Ascending aorta (tissue), 2 donors: ENCODE data around the gene SCGB1C1. TPM values are rescaled to one million over a fixed set of nuclear protein-coding genes. Genes with fewer than 3 reads are reported as not detected.
A peak's percentile ranks its signal among the peaks of the same experiment; 100 is the strongest.
"Not testable (repeated sequence)": the region's sequence is repeated elsewhere in the genome, so short reads cannot be mapped to it uniquely, and the experiment has no call there.

Experiments
- DNase-seq, 2 donors: peaks; one replicate each; pipeline ENCODE4 v3.0.0-alpha.2; 2019; ENCODE audit warnings: low spot score in 2 of 2
- H3K27ac ChIP-seq, 2 donors: fragments of 200-600 bp; sonication (generic); one replicate each; pipeline ENCODE4 v1.5.1; 2016 to 2017; ENCODE audit warnings: mild to moderate bottlenecking in 1 of 2
- H3K27me3 ChIP-seq: fragments of 200-600 bp; sonication (generic); one replicate; pipeline ENCODE4 v1.5.1; 2017
- H3K36me3 ChIP-seq, 2 donors: fragments of 200-600 bp; sonication (generic); one replicate each; pipeline ENCODE4 v1.5.1; 2016
- H3K4me1 ChIP-seq, 2 donors: fragments of 200-600 bp; sonication (generic); one replicate each; pipeline ENCODE4 v1.5.1; 2016 to 2017; ENCODE audit warnings: mild to moderate bottlenecking in 1 of 2
- H3K4me3 ChIP-seq, 2 donors: fragments of 200-600 bp; sonication (generic); one replicate each; pipeline ENCODE4 v1.5.1; 2016 to 2017; ENCODE audit warnings: mild to moderate bottlenecking in 1 of 2
- H3K9me3 ChIP-seq, 2 donors: fragments of 200-600 bp; sonication (generic); one replicate each; pipeline ENCODE4 v1.5.1; 2016
- intact Hi-C: fragments of 100-400 bp; cut with DNase I; formaldehyde crosslinking; loops from one replicate; pipeline ENCODE4 v1.15.1; 2023
- total RNA-seq: library from RNA; depleted of rRNA; stranded (reverse); fragments of >200 nt; gene quantifications from one replicate; pipeline ENCODE4 v1.1.0, GENCODE V29; 2016
- TF ChIP-seq, protein P1 (sequence below), 3 experiments: fragments of 200-600 bp in 2 of 3; fragments of 450-650 bp in 1 of 3; sonication (generic) in 2 of 3; IDR thresholded peaks; one replicate each; pipeline ENCODE4 v1.5.1; 2016 to 2019; ENCODE audit warnings: antibody characterized with exemption in 3 of 3, mild to moderate bottlenecking in 1 of 3, moderate library complexity in 1 of 3

The SCGB1C1 gene
- total RNA-seq, 1 donor from 2014 or later, result not detected

GRCh38 chr11:218815-219593 lies 26.1 kb downstream of the SCGB1C1 start:
- DNase-seq, result peak in 1 of 2 donors; percentile 57
- H3K4me3 ChIP-seq, result no peak overlapping the region
- TF ChIP-seq, protein P1, sequence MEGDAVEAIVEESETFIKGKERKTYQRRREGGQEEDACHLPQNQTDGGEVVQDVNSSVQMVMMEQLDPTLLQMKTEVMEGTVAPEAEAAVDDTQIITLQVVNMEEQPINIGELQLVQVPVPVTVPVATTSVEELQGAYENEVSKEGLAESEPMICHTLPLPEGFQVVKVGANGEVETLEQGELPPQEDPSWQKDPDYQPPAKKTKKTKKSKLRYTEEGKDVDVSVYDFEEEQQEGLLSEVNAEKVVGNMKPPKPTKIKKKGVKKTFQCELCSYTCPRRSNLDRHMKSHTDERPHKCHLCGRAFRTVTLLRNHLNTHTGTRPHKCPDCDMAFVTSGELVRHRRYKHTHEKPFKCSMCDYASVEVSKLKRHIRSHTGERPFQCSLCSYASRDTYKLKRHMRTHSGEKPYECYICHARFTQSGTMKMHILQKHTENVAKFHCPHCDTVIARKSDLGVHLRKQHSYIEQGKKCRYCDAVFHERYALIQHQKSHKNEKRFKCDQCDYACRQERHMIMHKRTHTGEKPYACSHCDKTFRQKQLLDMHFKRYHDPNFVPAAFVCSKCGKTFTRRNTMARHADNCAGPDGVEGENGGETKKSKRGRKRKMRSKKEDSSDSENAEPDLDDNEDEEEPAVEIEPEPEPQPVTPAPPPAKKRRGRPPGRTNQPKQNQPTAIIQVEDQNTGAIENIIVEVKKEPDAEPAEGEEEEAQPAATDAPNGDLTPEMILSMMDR (IDR thresholded peaks at IDR 0.05), result no peak
- H3K9me3 ChIP-seq, result no peaks in the 10 kb centered on the region
- no peak overlapping the region for H3K27ac ChIP-seq
- no peaks in the 10 kb centered on the region for H3K27me3 ChIP-seq
- H3K4me1 ChIP-seq, result no peaks in the 10 kb centered on the region
- intact Hi-C loops, result no loop called here
- H3K36me3 ChIP-seq, result peaks cover 11 to 48% of the 10 kb centered on the region in 2 donors

GRCh38 chr11:220641-221215 lies 27.9 kb downstream of the SCGB1C1 start:
- H3K27ac ChIP-seq, DNase-seq, H3K9me3 ChIP-seq, H3K27me3 ChIP-seq, intact Hi-C loops, H3K4me1 ChIP-seq, H3K4me3 ChIP-seq: not testable (repeated sequence)
- peaks cover 0 to 31% of the 10 kb centered on the region in 2 donors for H3K36me3 ChIP-seq

GRCh38 chr11:221539-221938 lies 28.7 kb downstream of the SCGB1C1 start:
- no peak for DNase-seq
- intact Hi-C loops, result no loop called here

DNA sequence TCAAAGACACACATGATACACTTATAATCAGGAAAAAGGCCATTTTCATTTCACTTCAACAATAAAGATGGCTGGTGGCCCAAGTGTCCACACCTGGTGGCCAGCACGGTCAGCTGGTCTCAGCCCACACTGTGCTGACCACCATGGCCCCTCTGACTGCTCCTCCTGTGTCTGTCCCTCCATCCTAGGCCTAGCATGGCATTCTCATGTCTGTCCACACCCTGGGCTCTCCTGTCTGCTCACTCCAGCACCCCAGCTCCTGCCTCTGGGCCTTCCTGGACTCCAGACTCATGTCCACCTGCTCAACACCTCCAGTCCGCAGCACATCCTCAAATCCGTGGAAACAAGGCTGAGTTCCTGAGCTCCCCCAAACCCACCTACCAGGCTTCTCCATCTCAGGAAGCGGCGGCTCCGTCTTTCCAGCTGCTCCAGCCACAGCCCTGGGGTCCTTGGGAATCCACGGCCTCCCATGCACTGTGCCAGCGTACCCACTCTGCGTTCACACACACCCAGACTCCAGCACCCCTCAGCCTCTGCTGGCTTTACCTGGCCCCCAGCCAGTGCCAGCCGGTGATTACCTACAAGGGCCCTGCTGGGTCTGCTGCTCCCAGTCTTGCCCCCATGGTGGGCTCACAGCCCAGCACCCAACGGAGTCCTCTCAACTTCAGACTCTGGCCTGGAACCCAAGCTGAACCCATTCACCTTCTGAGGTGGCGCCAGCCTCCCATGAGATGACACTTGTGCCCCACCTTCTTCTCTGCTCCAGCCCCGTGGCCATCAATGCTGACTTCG lies 29.3 kb downstream of the SCGB1C1 start:
- TF ChIP-seq, protein P1 (IDR thresholded peaks at IDR 0.05), result no peak
- Histone ChIP-seq H3K9me3 (no peaks in the 10 kb centered on the region), H3K27me3 (no peaks in the 10 kb centered on the region), H3K36me3 (peaks cover 0 to 23% of the 10 kb centered on the region in 2 donors), H3K4me3 (no peak overlapping the region), H3K4me1 (no peaks in the 10 kb centered on the region), H3K27ac (no peak overlapping the region)
- intact Hi-C loops, result no loop called here
- DNase-seq, result peak in 1 of 2 donors; percentile 59

More at GRCh38 chr11:221539-221938, 28.7 kb downstream of the SCGB1C1 start:
- no peak overlapping the region for H3K4me3 ChIP-seq
- H3K36me3 ChIP-seq, result peaks cover 0 to 23% of the 10 kb centered on the region in 2 donors
- no peak overlapping the region for H3K27ac ChIP-seq
- no peaks in the 10 kb centered on the region for H3K27me3 ChIP-seq
- H3K9me3 ChIP-seq, result no peaks in the 10 kb centered on the region
- H3K4me1 ChIP-seq, result no peaks in the 10 kb centered on the region
- TF ChIP-seq, protein P1 (IDR thresholded peaks at IDR 0.05), result no peak

DNA sequence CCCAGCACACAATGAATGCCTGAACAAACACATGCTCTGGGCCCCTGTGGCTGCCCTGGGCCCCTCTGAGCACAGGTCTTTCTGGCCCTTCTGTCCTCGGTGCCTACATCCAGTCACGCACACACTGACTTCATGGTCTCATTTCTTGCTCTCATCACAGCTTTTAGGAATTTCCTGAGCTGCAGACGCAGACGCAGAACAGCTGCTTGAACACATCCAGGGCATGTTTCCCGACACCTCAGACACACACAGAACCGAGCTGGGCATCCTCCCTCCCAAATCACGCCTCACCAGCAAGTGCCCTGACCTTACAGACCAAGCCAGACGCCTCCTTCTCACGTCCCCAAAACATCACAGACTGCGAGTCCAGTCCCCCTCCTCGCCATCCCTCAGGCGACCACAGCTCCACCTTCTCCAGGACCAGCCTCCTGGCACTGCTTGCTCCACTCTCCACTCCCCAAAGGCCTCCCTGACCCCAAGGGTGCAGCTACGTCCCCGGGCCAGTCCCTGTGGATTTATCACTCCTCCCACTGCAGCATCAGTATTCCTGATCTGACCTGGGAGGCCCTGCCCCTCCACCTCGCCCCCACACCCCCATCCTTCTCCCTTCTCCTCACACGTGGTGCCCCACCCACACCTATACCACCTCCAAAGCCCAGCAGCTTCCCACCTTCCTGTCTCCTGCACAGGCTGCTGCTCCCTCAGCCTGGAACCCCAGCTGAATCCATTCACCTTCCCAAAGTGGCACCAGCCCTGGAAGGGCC lies 30.3 kb downstream of the SCGB1C1 start:
- no peak overlapping the region for H3K27ac ChIP-seq
- H3K4me1 ChIP-seq, result no peaks in the 10 kb centered on the region
- TF ChIP-seq, protein P1 (IDR thresholded peaks at IDR 0.05), result no peak
- no peak overlapping the region for H3K4me3 ChIP-seq
- peaks cover 0 to 24% of the 10 kb centered on the region in 2 donors for H3K36me3 ChIP-seq
- DNase-seq, result peak in 1 of 2 donors; percentile 46
- H3K27me3 ChIP-seq, result no peaks in the 10 kb centered on the region
- H3K9me3 ChIP-seq, result no peaks in the 10 kb centered on the region
- intact Hi-C loops, result no loop called here
